CD4-positive, alpha-beta T cell (primary cell): ENCODE results near the gene FAAH2. TPM values are rescaled to one million over a fixed set of nuclear protein-coding genes. Genes with fewer than 3 reads are reported as not detected.
A peak's percentile ranks its signal among the peaks of the same experiment; 100 is the strongest.
"Not testable (repeated sequence)": the region's sequence is repeated elsewhere in the genome, so short reads cannot be mapped to it uniquely, and the experiment has no call there.

Experiments
- ATAC-seq: fragments of 200-7000 bp; cut with Tn5 transposase; one replicate; pipeline ENCODE4 v1.10.0; 2022; ENCODE audit warnings: mild to moderate bottlenecking; ENCODE audit not compliant: poor library complexity
- CTCF ChIA-PET: fragments of 350-600 bp; sonication (Branson Sonifier 250); formaldehyde crosslinking; loops from one replicate; lab custom pipeline; 2021; ENCODE audit warnings: antibody characterized with exemption, inconsistent platforms; lab: Charles Lee
- POLR2A ChIA-PET: fragments of 350-600 bp; sonication (Branson Sonifier 250); formaldehyde crosslinking; loops from one replicate; lab custom pipeline; 2021; ENCODE audit warnings: antibody characterized with exemption, inconsistent platforms; lab: Charles Lee
- DNase-seq, 14 experiments: peaks; one replicate each; pipeline ENCODE4 v3.0.0-alpha.2; 2013 to 2020; ENCODE audit warnings: mixed read lengths in 2 of 14
- H3K27ac ChIP-seq, 2 donors: one replicate each; pipeline versions ENCODE4 v1.5.1 to v1.7.0; 2013; ENCODE audit warnings: low read length in 2 of 2, low read depth in 1 of 2, mild to moderate bottlenecking in 1 of 2
- H3K27me3 ChIP-seq, 2 experiments: 1 replicate in 1 of 2; 2 replicates in 1 of 2; pipeline versions ENCODE4 v1.6.1 to v1.7.0; 2013; ENCODE audit warnings: low read length in 2 of 2, control low read depth in 1 of 2, mild to moderate bottlenecking in 1 of 2, moderate library complexity in 1 of 2; ENCODE audit not compliant: insufficient read depth in 2 of 2, control insufficient read depth in 1 of 2
- H3K36me3 ChIP-seq: one replicate; pipeline ENCODE4 v1.6.1; 2013; ENCODE audit warnings: low read length, control low read depth; ENCODE audit not compliant: insufficient read depth
- H3K4me1 ChIP-seq: one replicate; pipeline ENCODE4 v1.6.1; 2013; ENCODE audit warnings: low read length, control low read depth; ENCODE audit not compliant: insufficient read depth
- H3K4me3 ChIP-seq: one replicate; pipeline ENCODE4 v1.5.1; 2013; ENCODE audit warnings: mild to moderate bottlenecking, low read length, moderate library complexity
- H3K9me3 ChIP-seq, 2 experiments: 1 replicate in 1 of 2; 2 replicates in 1 of 2; pipeline versions ENCODE4 v1.6.1 to v1.7.0; 2013; ENCODE audit warnings: low read length in 2 of 2, mild to moderate bottlenecking in 2 of 2, control low read depth in 1 of 2, moderate library complexity in 1 of 2; ENCODE audit not compliant: control insufficient read depth in 1 of 2, insufficient read depth in 1 of 2
- H3K27ac Mint-ChIP-seq: one replicate; pipeline ENCODE4 v1.8.0; 2020; ENCODE audit warnings: mixed read lengths
- H3K27me3 Mint-ChIP-seq: one replicate; pipeline ENCODE4 v1.8.0; 2021; ENCODE audit warnings: mixed read lengths
- H3K36me3 Mint-ChIP-seq: one replicate; pipeline ENCODE4 v1.8.0; 2021; ENCODE audit warnings: low read depth, mixed read lengths
- H3K4me1 Mint-ChIP-seq: one replicate; pipeline ENCODE4 v1.8.0; 2021; ENCODE audit warnings: low read depth, mixed read lengths
- H3K4me3 Mint-ChIP-seq: one replicate; pipeline ENCODE4 v1.8.0; 2020; ENCODE audit warnings: mild to moderate bottlenecking, mixed read lengths
- H3K9me3 Mint-ChIP-seq: one replicate; pipeline ENCODE4 v1.8.0; 2020; ENCODE audit warnings: mixed read lengths
- intact Hi-C, 2 experiments: fragments of 100-400 bp; cut with DNase I in 1 of 2; cut with micrococcal nuclease in 1 of 2; formaldehyde crosslinking; loops; one replicate each; pipeline versions ENCODE4 v1.15.1 to v1.9.0; 2023 to 2025; cut with DNase I, micrococcal nuclease
- total RNA-seq, 174 experiments: library from RNA in 2 of 174; stranded (reverse) in 2 of 174; gene quantifications; one replicate each; pipeline ENCODE4 v1.2.3 and lab custom pipeline; 2021 to 2026
- TF ChIP-seq, protein P1 (sequence below): fragments of 200-600 bp; IDR thresholded peaks from one replicate; pipeline ENCODE4 v1.8.0; 2022; ENCODE audit warnings: antibody characterized with exemption, mild to moderate bottlenecking

FAAH2 gene
- total RNA-seq, 2 experiments from 2014 or later: 5.1 to 7.4 TPM

DNA sequence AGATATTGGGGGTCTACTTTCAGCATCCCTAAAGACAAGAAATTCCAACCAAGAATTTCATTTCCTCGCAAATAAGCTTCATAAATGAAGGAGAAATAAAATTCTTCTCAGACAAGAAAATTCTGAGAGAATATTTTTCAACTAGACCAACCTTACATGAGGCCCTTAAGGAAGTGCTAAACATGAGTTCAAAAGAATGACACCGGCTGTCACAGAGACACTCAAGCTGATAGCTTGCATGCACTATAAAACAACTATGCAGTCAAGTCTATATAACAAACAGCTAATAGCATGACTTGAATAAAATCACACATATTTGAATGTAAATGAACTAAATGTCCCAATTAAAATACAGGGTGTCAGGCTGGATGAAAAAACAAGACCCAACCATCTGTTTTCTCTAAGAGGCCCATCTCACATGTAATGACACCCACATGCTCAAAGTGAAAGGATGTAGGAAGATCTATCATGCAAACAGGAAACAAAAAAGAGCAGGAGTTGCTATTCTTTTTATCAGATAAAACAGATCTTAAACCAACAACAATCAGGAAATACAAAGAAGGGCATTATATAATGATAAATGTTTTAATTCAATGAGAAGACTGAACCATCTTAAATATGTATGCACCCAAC, 27.2 kb downstream of the FAAH2 start:
- no peak overlapping the region for H3K27ac ChIP-seq
- Mint-ChIP-seq H3K4me3 (peak overlapping the region; percentile 43), H3K36me3 (peaks cover 68% of the 10 kb centered on the region), H3K27ac (peak overlapping the region; percentile 82), H3K27me3 (no peaks in the 10 kb centered on the region), H3K9me3 (no peaks in the 10 kb centered on the region), H3K4me1 (peaks cover 19% of the 10 kb centered on the region)
- H3K4me1 ChIP-seq: no peaks in the 10 kb centered on the region
- no peak overlapping the region for H3K4me3 ChIP-seq
- CTCF ChIA-PET: no interaction called here
- DNase-seq (peak in 3 of 14 experiments; percentile 6 to 42 (median 7)), ATAC-seq (peak; percentile 54)
- peaks cover 0 to 4% of the 10 kb centered on the region in 2 experiments for H3K9me3 ChIP-seq
- H3K36me3 ChIP-seq: peaks cover 12% of the 10 kb centered on the region
- TF ChIP-seq, protein P1, sequence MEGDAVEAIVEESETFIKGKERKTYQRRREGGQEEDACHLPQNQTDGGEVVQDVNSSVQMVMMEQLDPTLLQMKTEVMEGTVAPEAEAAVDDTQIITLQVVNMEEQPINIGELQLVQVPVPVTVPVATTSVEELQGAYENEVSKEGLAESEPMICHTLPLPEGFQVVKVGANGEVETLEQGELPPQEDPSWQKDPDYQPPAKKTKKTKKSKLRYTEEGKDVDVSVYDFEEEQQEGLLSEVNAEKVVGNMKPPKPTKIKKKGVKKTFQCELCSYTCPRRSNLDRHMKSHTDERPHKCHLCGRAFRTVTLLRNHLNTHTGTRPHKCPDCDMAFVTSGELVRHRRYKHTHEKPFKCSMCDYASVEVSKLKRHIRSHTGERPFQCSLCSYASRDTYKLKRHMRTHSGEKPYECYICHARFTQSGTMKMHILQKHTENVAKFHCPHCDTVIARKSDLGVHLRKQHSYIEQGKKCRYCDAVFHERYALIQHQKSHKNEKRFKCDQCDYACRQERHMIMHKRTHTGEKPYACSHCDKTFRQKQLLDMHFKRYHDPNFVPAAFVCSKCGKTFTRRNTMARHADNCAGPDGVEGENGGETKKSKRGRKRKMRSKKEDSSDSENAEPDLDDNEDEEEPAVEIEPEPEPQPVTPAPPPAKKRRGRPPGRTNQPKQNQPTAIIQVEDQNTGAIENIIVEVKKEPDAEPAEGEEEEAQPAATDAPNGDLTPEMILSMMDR: no peak
- intact Hi-C loops: no loop called here
- H3K27me3 ChIP-seq: no peaks in the 10 kb centered on the region
- POLR2A ChIA-PET: interaction anchor here (0.8 kb wide), 1 partner anchor 27 kb away, joined by 3 read pairs; the partner anchor contains the start of gene FAAH2

DNA sequence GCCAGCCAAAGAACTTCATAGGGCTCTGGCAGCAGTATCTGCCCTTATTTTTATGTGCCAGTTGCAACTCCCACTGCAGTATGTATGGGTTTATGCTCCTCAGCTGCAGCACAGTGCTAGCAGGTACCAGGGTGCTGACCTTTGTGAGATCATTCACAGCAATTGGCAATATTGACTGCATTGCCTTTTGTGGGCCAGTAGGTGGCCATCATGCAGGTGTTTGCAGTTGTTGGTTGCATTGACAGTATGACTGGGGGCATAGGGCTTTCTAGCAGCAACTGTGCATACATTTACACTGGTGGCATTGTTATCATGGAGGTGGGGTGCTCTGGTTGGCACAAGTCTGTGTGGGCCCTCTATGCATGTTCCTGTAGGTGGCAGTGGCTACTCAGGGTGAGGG, 42.5 kb downstream of the FAAH2 start:
- no peak overlapping the region for H3K4me3 Mint-ChIP-seq
- ATAC-seq (no peak), DNase-seq (no peak)
- TF ChIP-seq, protein P1: no peak
- Histone ChIP-seq H3K4me1 (no peaks in the 10 kb centered on the region), H3K9me3 (peaks cover 0 to 16% of the 10 kb centered on the region in 2 experiments), H3K4me3 (no peak overlapping the region), H3K36me3 (peaks cover 11% of the 10 kb centered on the region), H3K27ac (no peak overlapping the region), H3K27me3 (no peaks in the 10 kb centered on the region)
- H3K27ac Mint-ChIP-seq: no peak overlapping the region
- ChIA-PET CTCF (no interaction called here), POLR2A (no interaction called here)
- H3K9me3 Mint-ChIP-seq: no peaks in the 10 kb centered on the region
- peaks cover 61% of the 10 kb centered on the region for H3K36me3 Mint-ChIP-seq
- H3K27me3 Mint-ChIP-seq: no peaks in the 10 kb centered on the region
- H3K4me1 Mint-ChIP-seq: no peaks in the 10 kb centered on the region
- intact Hi-C loops: no loop called here

DNA sequence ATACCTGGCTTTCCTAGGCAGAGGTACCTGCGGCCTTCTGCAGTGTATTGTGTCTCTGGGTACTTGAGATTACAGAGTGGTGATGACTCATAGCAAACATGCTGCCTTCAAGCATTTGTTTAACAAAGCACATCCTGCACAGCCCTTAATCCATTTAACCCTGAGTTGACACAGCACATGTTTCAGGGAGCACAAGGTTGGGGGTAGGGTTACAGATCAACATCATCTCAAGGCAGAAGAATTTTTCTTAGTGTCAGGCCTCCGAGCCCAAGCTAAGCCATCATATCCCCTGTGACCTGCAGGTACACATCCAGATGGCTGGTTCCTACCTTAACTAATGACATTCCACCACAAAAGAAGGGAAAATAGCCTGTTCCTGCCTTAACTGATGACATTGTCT, 49.3 kb downstream of the FAAH2 start:
- POLR2A ChIA-PET, H3K27ac Mint-ChIP-seq, H3K4me3 Mint-ChIP-seq, ATAC-seq, H3K27me3 Mint-ChIP-seq, H3K4me1 Mint-ChIP-seq, H3K27ac ChIP-seq, H3K9me3 ChIP-seq, H3K9me3 Mint-ChIP-seq, H3K4me3 ChIP-seq, H3K4me1 ChIP-seq, DNase-seq, CTCF ChIA-PET, H3K27me3 ChIP-seq: not testable (repeated sequence)
- H3K36me3 ChIP-seq: peaks cover 15% of the 10 kb centered on the region
- H3K36me3 Mint-ChIP-seq: peaks cover 98% of the 10 kb centered on the region
- intact Hi-C loops: loop anchor here in 1 of 2 experiments (5.0 kb wide), 1 partner anchor 37 kb away; no protein-coding TSS in a partner anchor
